C4-2B (cell line): ENCODE results near the gene TNIP1.

ENCODE experiments used
- H3K27ac ChIP-seq: fragments of 450-650 bp; 2 replicates; pipeline ENCODE4 v1.5.1; 2017
- CTCF ChIP-seq: fragments of 450-650 bp; conservative IDR thresholded peaks from 2 replicates; pipeline ENCODE4 v1.5.1; 2017; ENCODE audit warnings: mild to moderate bottlenecking
- ZFX ChIP-seq: fragments of 450-650 bp; IDR thresholded peaks from 2 replicates; pipeline ENCODE4 v1.6.1; 2017

TNIP1 gene

GRCh38 chr5:151071021-151071420, 9.8 kb downstream of the TNIP1 start:
- TF ChIP-seq ZFX = no peak
- TF ChIP-seq CTCF = no peak
- H3K27ac ChIP-seq = no peak overlapping the region

- H3K27ac ChIP-seq = no peak overlapping the region
- TF ChIP-seq CTCF = no peak
- no peak for TF ChIP-seq ZFX
Measured at GRCh38 chr5:151070449-151070848, 10.4 kb downstream of the TNIP1 start.

- TF ChIP-seq ZFX (no peak), CTCF (no peak)
- H3K27ac ChIP-seq = no peak overlapping the region
Measured at GRCh38 chr5:151068433-151069197, 12.2 kb downstream of the TNIP1 start.

- no peak overlapping the region for H3K27ac ChIP-seq
- TF ChIP-seq CTCF (no peak), ZFX (no peak)
Measured at GRCh38 chr5:151067632-151068432, 13.0 kb downstream of the TNIP1 start.

- no peak overlapping the region for H3K27ac ChIP-seq
- TF ChIP-seq CTCF = no peak
- no peak for TF ChIP-seq ZFX
Measured at GRCh38 chr5:151066920-151067319, 13.9 kb downstream of the TNIP1 start.

- no peak overlapping the region for H3K27ac ChIP-seq
- TF ChIP-seq CTCF (no peak), ZFX (no peak)
Measured at GRCh38 chr5:151065609-151066008, 15.2 kb downstream of the TNIP1 start.

- no peak overlapping the region for H3K27ac ChIP-seq
- TF ChIP-seq CTCF = no peak
- no peak for TF ChIP-seq ZFX
Measured at GRCh38 chr5:151064916-151065499, 15.8 kb downstream of the TNIP1 start.
